Right lobe of liver (tissue), 6 donors: ENCODE results near the gene PRKAG2. TPM values are rescaled to one million over a fixed set of nuclear protein-coding genes. Genes with fewer than 3 reads are reported as not detected.

Source experiments
- ATAC-seq, 4 donors: fragments of 200-7000 bp; cut with Tn5 transposase; one replicate each; pipeline ENCODE4 v1.9.1; 2020; ENCODE audit warnings: mild to moderate bottlenecking in 4 of 4, moderate library complexity in 4 of 4
- DNase-seq, 3 donors: peaks; one replicate each; pipeline ENCODE4 v3.0.0-alpha.2; 2020
- H3K27ac ChIP-seq, 3 donors: fragments of 200-600 bp; one replicate each; pipeline ENCODE4 v1.8.0; 2022
- H3K27me3 ChIP-seq, 2 donors: fragments of 200-600 bp; one replicate each; pipeline ENCODE4 v1.8.0; 2022
- H3K36me3 ChIP-seq, 4 donors: fragments of 200-600 bp; sonication (generic) in 1 of 4; one replicate each; pipeline versions ENCODE4 v1.5.1 to v1.8.0; 2017 to 2022; ENCODE audit warnings: control low read depth in 1 of 4
- H3K4me1 ChIP-seq, 4 donors: fragments of 200-600 bp; sonication (generic) in 1 of 4; one replicate each; pipeline versions ENCODE4 v1.5.1 to v1.8.0; 2017 to 2022; ENCODE audit warnings: control low read depth in 1 of 4
- H3K4me3 ChIP-seq, 3 donors: fragments of 200-600 bp; one replicate each; pipeline ENCODE4 v1.8.0; 2022
- H3K9me3 ChIP-seq, 4 donors: fragments of 200-600 bp; sonication (generic) in 1 of 4; one replicate each; pipeline versions ENCODE4 v1.5.1 to v1.8.0; 2017 to 2022; ENCODE audit warnings: control low read depth in 1 of 4
- POLR2A ChIP-seq: fragments of 450-650 bp; IDR thresholded peaks from one replicate; pipeline ENCODE4 v1.6.1; 2017; ENCODE audit warnings: antibody characterized with exemption, mild to moderate bottlenecking
- WGBS: methylation state at CpG from one replicate; pipeline ENCODE4 v1.1.6; 2018; ENCODE audit warnings: low coverage, low lambda C conversion rate; ENCODE audit not compliant: insufficient coverage; ENCODE audit errors: missing lambda C conversion rate; 5-methylcytosine and 5-hydroxymethylcytosine counted together
- intact Hi-C, 2 donors: fragments of 100-400 bp; cut with DNase I; formaldehyde crosslinking; loops; one replicate each; pipeline versions ENCODE4 v1.11.2 to v1.14.1; 2022
- total RNA-seq, 6 experiments: library from RNA; depleted of rRNA in 2 of 6; stranded (reverse); fragments of >200 nt in 2 of 6; fragmentation: NEBNext Ultra II Directional in 3 of 6; extraction: Animal tissue kit (Norgen Biotek cat#: 25700) in 3 of 6; gene quantifications; one replicate each; pipeline versions ENCODE4 v1.1.0 to v1.2.4, GENCODE V29; 2016 to 2023
- TF ChIP-seq, protein P1 (sequence below), 4 donors: fragments of 200-600 bp in 3 of 4; fragments of 450-650 bp in 1 of 4; IDR thresholded peaks; one replicate each; pipeline versions ENCODE4 v1.5.1 to v1.8.0; 2016 to 2022; ENCODE audit warnings: antibody characterized with exemption in 4 of 4, mild to moderate bottlenecking in 2 of 4
- donor health status: DM: no; HTN: yes; CAD: no.
- donor health status: DM: no; HTN: no; CAD: no.
- donor health status: DM: no; HTN: no; CAD: no.
- donor health status: DM: no; HTN: yes; CAD: no.
- donor health status: DM: no; HTN: yes; CAD: no.

PRKAG2 gene
- total RNA-seq, 6 experiments from 2014 or later: 20.6 to 63.6 (median 29.5) TPM

DNA sequence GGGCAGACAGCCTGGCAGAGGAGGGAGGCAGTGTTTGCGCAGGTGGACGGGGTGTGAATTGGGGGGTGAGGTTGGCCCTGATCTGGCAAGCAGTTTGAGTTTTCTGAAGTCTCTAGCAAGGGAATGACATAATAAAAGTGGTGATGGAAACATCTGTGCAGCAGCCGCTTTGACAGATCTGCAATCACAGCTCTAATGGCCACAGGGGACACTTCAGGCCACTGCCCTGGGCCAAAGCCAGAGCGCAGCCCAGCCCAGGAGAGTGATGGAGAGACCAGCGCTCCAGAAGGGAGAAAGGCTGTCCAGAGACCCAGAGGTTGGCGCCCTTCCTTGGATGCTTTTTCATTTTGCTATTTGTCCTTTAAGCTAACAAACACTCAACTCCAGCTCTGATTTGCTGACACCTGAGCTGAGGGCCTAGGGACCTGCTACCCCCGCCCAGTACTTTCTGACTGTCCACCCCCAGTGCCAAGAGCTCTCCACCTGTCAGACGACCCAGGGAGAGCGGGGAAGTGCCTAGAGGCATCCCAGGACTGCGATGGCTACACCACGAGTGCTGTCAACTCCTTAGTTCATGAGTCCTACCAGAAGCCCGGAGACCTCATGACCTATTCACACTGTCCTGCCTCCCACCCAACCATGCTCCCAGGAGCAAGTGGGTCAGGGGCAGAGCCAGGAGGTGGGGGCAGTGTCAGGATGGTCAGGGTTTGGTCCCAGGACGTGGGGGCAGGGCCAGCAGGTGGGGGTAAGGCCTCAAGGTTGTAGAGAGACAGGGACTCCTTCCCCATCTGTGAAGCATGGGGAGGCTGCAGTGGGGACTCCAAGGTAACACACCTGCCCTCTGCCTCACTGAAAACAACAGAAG is 112.6 kb downstream of the PRKAG2 start:
- H3K27ac ChIP-seq: no peak overlapping the region
- DNase-seq: peak in 1 of 3 donors; percentile 27
- H3K36me3 ChIP-seq: peaks cover 0 to 24% (median 3%) of the 10 kb centered on the region in 4 donors
- H3K27me3 ChIP-seq: no peaks in the 10 kb centered on the region
- ATAC-seq: peak in 1 of 4 donors; percentile 4
- intact Hi-C loops: no loop called here
- H3K4me3 ChIP-seq: no peak overlapping the region
- no peaks in the 10 kb centered on the region for H3K4me1 ChIP-seq
- 82% methylated on average over 5 of the region's 13 CpGs for WGBS
- TF ChIP-seq POLR2A: no peak
- TF ChIP-seq, protein P1, sequence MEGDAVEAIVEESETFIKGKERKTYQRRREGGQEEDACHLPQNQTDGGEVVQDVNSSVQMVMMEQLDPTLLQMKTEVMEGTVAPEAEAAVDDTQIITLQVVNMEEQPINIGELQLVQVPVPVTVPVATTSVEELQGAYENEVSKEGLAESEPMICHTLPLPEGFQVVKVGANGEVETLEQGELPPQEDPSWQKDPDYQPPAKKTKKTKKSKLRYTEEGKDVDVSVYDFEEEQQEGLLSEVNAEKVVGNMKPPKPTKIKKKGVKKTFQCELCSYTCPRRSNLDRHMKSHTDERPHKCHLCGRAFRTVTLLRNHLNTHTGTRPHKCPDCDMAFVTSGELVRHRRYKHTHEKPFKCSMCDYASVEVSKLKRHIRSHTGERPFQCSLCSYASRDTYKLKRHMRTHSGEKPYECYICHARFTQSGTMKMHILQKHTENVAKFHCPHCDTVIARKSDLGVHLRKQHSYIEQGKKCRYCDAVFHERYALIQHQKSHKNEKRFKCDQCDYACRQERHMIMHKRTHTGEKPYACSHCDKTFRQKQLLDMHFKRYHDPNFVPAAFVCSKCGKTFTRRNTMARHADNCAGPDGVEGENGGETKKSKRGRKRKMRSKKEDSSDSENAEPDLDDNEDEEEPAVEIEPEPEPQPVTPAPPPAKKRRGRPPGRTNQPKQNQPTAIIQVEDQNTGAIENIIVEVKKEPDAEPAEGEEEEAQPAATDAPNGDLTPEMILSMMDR (IDR thresholded peaks at IDR 0.05): no peak
- no peaks in the 10 kb centered on the region for H3K9me3 ChIP-seq

DNA sequence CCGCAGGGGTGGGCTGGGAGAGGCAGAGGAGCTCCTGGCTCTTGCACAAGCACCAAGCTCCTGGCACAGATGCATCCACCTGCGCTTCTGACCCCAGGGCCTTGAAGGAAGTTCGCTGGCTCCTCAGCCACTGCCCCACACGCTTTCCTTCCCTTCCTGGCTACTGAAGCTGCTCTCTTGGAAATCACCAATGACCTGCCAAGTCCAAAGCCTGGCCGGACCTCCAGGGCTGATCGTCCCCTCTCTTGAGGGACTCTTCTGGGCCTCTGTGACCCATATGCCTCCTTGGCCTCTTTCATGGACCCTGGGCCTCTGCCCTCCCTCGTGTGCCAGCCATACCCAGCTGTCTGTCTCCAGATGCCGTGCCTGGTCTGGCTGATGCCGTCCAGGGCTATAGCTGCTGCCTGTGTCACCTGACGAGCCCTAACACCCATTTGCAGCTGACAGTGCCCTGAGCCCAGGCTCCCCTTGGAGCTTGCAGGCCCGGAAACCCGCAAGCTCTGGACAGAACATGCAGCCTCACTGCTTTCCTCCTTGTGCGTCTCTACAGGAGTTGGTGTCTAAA is 113.4 kb downstream of the PRKAG2 start:
- ATAC-seq (no peak), DNase-seq (peak in 1 of 3 donors; percentile 39)
- Histone ChIP-seq H3K36me3 (peaks cover 0 to 16% (median 3%) of the 10 kb centered on the region in 4 donors), H3K9me3 (no peaks in the 10 kb centered on the region), H3K27me3 (no peaks in the 10 kb centered on the region), H3K4me3 (no peak overlapping the region), H3K4me1 (no peaks in the 10 kb centered on the region), H3K27ac (no peak overlapping the region)
- intact Hi-C loops: no loop called here
- TF ChIP-seq, protein P1 (IDR thresholded peaks at IDR 0.05): no peak
- no peak for TF ChIP-seq POLR2A
- 90% methylated on average over 2 of the region's 13 CpGs for WGBS

DNA sequence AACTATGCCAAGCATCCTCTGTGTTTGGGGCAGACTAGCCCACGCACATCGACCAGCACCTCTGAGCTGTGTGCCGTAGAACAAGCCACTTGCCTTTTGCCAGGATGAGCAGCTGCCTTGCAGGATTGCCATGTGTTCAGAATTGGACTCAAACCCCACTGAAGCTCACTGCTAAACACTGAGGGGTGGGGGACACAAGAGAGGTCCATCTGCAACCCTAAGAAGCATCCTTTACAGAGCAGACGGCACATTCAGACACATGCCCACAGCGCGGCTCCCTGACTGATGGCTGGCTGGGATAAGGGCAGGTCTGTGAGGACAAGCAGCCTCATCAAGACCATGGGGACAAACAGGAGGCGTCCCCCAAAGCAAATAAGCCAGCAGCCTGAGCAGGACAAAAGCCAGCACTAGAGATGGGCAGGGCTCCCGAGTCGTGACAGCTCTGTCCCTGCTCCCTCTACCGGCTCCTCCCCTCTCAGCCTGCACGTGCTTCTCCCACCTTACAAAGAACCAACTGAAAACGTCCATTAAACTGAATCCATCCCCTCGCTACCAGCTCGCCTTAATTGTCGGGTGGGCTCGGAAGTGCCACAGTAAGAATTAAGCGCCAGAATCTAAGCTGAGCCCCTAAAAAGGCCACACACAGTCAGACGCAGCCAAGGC is 114.2 kb downstream of the PRKAG2 start:
- DNase-seq (peak in 1 of 3 donors; percentile 18), ATAC-seq (no peak)
- no peaks in the 10 kb centered on the region for H3K27me3 ChIP-seq
- H3K9me3 ChIP-seq: no peaks in the 10 kb centered on the region
- H3K27ac ChIP-seq: no peak overlapping the region
- intact Hi-C loops: no loop called here
- 89% methylated on average over 8 of the region's 18 CpGs for WGBS
- no peak for TF ChIP-seq POLR2A
- TF ChIP-seq, protein P1 (IDR thresholded peaks at IDR 0.05): no peak
- H3K4me1 ChIP-seq: no peaks in the 10 kb centered on the region
- H3K4me3 ChIP-seq: no peak overlapping the region
- H3K36me3 ChIP-seq: peaks cover 0 to 13% (median 3%) of the 10 kb centered on the region in 4 donors

DNA sequence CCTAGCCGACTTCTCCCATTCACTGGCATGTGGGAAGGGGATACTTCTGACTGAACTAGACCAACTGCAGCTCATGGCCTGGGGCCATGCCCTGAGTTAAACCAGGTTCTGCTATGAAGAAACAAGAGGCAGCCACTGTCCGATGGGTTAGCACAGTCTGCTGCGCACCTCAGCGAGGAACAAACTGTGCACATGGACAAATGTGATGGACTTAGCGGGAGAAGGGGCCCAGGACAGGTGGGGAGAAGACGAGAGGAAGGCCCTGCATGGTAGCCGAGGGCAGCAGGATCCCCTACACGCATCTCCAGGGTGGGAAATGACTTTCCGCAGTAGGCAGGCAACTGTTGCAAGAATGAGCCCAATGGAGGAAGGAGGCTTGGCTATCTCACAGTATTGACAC is 115.0 kb downstream of the PRKAG2 start:
- DNase-seq (peak in 1 of 3 donors; percentile 27), ATAC-seq (no peak)
- no peaks in the 10 kb centered on the region for H3K4me1 ChIP-seq
- no peak overlapping the region for H3K27ac ChIP-seq
- 100% methylated on average over 1 of the region's 9 CpGs for WGBS
- H3K27me3 ChIP-seq: no peaks in the 10 kb centered on the region
- no peaks in the 10 kb centered on the region for H3K9me3 ChIP-seq
- TF ChIP-seq POLR2A: no peak
- TF ChIP-seq, protein P1 (IDR thresholded peaks at IDR 0.05): no peak
- intact Hi-C loops: no loop called here
- H3K4me3 ChIP-seq: no peak overlapping the region
- peaks cover 0 to 9% (median 3%) of the 10 kb centered on the region in 4 donors for H3K36me3 ChIP-seq
